Large intestine (tissue), 3 donors: Measurements from ENCODE around the gene PLLP. TPM values are rescaled to one million over a fixed set of nuclear protein-coding genes. Genes with fewer than 3 reads are reported as not detected.
"Not testable (repeated sequence)": the region's sequence is repeated elsewhere in the genome, so short reads cannot be mapped to it uniquely, and the experiment has no call there.

Experiments
- DNase-seq, 2 donors: peaks; one replicate each; pipeline versions ENCODE4 v3.0.0 to v3.0.0-alpha.2; 2013
- H3K27ac ChIP-seq: one replicate; pipeline ENCODE4 v1.5.1; 2013; ENCODE audit warnings: low read length
- H3K27me3 ChIP-seq: 2 replicates; pipeline ENCODE4 v1.6.1; 2013; ENCODE audit warnings: low read length; ENCODE audit not compliant: control insufficient read depth, insufficient read depth
- H3K36me3 ChIP-seq: 2 replicates; pipeline ENCODE4 v1.6.1; 2013; ENCODE audit warnings: low read length; ENCODE audit not compliant: control insufficient read depth, insufficient read depth
- H3K4me1 ChIP-seq: one replicate; pipeline ENCODE4 v1.6.1; 2013; ENCODE audit warnings: low read length; ENCODE audit not compliant: control insufficient read depth, insufficient read depth
- H3K4me3 ChIP-seq: one replicate; pipeline ENCODE4 v1.5.1; 2013; ENCODE audit warnings: low read length
- H3K9me3 ChIP-seq: one replicate; pipeline ENCODE4 v1.6.1; 2013; ENCODE audit warnings: mild to moderate bottlenecking, low read depth, low read length, moderate library complexity; ENCODE audit not compliant: control insufficient read depth
- WGBS: methylation state at CpG from one replicate; pipeline ENCODE4 v1.1.5; 2013; ENCODE audit warnings: low lambda C conversion rate; ENCODE audit not compliant: insufficient coverage; 5-methylcytosine and 5-hydroxymethylcytosine counted together
- polyA plus RNA-seq: library from polyadenylated mRNA; unstranded; fragments of 120-200 nt; gene quantifications from one replicate; pipeline ENCODE4 v1.2.1, GENCODE V29; 2013

Gene PLLP
- polyA plus RNA-seq, 1 donor = 117 TPM

DNA sequence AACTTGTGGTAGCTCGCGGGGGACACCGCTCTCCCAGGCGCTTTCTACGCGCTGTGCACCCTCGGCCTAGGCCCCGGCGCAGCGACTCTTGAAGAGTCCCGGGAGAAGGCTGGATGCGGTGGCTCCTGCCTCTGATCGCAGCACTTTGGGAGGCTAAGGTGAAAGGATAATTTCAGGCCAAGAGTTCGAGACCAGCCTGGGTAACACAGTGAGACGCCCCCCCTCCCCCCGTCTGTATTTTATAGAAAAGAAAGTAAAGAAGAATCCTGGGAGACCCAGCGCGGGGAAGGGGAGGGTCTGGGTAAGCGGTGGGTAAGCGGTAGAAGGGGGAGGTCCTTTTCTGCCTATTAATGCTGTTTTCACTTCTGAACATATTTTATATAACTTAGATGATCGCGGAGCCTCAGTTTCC lies 486 bp upstream of the PLLP start:
- peak overlapping the region; percentile 86 for H3K4me3 ChIP-seq
- peaks cover 18% of the 10 kb centered on the region for H3K4me1 ChIP-seq

GRCh38 chr16:57283959-57284208 lies 588 bp downstream of the PLLP start:
- no peak for DNase-seq
- H3K4me3 ChIP-seq = peak overlapping the region; percentile 86
- H3K36me3 ChIP-seq = peaks cover 2% of the 10 kb centered on the region
- peaks cover 25% of the 10 kb centered on the region for H3K4me1 ChIP-seq
- H3K27me3 ChIP-seq = peaks cover 16% of the 10 kb centered on the region
- no CpG with 5 or more reads among the region's 14 CpGs for WGBS
- H3K9me3 ChIP-seq = peaks cover 2% of the 10 kb centered on the region
- H3K27ac ChIP-seq = peak overlapping the region; percentile 77

More for the DNA sequence above, 486 bp upstream of the PLLP start:
- Histone ChIP-seq H3K36me3 (no peaks in the 10 kb centered on the region), H3K27ac (peak overlapping the region; percentile 26), H3K27me3 (peaks cover 16% of the 10 kb centered on the region), H3K9me3 (peaks cover 2% of the 10 kb centered on the region)
- no peak for DNase-seq
- WGBS = 20% methylated on average over 1 of the region's 22 CpGs

GRCh38 chr16:57283214-57283958 lies 1.1 kb downstream of the PLLP start:
- Histone ChIP-seq H3K4me3 (peak overlapping the region; percentile 86), H3K27ac (peak overlapping the region; percentile 77), H3K4me1 (peaks cover 30% of the 10 kb centered on the region), H3K9me3 (peaks cover 2% of the 10 kb centered on the region), H3K27me3 (peaks cover 16% of the 10 kb centered on the region), H3K36me3 (peaks cover 5% of the 10 kb centered on the region)
- DNase-seq = peak; percentile 76 to 87
- 20% methylated on average over 1 of the region's 24 CpGs for WGBS

GRCh38 chr16:57282510-57283213 lies 1.8 kb downstream of the PLLP start:
- peak overlapping the region; percentile 86 for H3K4me3 ChIP-seq
- peak overlapping the region; percentile 77 for H3K27ac ChIP-seq
- peaks cover 5% of the 10 kb centered on the region for H3K36me3 ChIP-seq
- peaks cover 16% of the 10 kb centered on the region for H3K27me3 ChIP-seq
- 40% methylated on average over 1 of the region's 8 CpGs for WGBS
- peaks cover 2% of the 10 kb centered on the region for H3K9me3 ChIP-seq
- DNase-seq = no peak
- peaks cover 34% of the 10 kb centered on the region for H3K4me1 ChIP-seq

- Histone ChIP-seq H3K4me1 (peaks cover 42% of the 10 kb centered on the region), H3K27me3 (peaks cover 16% of the 10 kb centered on the region), H3K27ac (peak overlapping the region; percentile 77), H3K9me3 (peaks cover 2% of the 10 kb centered on the region), H3K4me3 (peak overlapping the region; percentile 86), H3K36me3 (peaks cover 5% of the 10 kb centered on the region)
- WGBS = 100% methylated on average over 1 of the region's 3 CpGs
- DNase-seq = no peak
Observed at GRCh38 chr16:57281791-57282190, 2.7 kb downstream of the PLLP start.

DNA sequence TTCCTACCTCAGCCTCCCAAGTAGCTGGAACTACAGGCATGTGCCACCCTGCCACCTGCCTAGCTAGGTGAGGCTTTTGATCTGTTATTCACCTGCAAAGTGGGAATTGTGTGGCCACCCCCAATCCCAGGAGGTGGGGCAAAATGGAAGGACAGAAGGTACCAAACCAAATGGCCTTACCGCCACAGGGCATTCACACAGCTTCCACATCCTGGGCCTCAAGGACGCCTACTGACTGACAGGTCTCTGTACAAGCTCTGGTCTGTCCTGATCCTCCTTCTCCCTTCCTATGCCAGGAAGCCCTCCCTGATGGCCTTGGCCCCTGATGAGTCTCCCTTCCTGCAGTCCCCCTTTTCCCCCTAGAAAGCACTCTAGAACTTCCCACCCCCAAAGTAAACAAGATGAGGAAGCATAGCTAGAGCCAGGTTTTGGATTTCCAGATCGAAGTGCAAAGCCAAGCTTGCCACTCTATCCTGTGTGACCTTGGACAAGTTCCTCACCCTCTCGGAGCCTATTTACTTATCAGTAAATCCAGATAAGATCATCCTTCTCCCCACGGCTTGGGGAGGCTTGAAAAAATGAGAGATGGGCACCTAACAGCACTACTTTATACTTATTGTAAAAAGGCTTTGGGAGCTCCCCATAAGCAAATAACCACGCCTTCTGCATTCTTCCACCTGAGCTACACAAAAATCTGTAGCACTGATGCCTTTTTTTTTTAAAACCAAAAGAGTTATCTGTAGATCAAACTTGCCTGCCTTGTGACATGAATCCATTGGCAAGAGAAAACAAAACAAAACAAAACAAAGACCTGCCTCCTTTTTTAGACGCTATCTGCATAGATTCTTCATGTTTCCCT lies 4.5 kb downstream of the PLLP start:
- 42% methylated on average over 2 of the region's 7 CpGs for WGBS

GRCh38 chr16:57278494-57278893 lies 6.0 kb downstream of the PLLP start:
- peaks cover 48% of the 10 kb centered on the region for H3K4me1 ChIP-seq
- peak overlapping the region; percentile 22 for H3K27ac ChIP-seq
- H3K36me3 ChIP-seq = peaks cover 11% of the 10 kb centered on the region
- no peaks in the 10 kb centered on the region for H3K9me3 ChIP-seq
- DNase-seq = no peak
- no peak overlapping the region for H3K4me3 ChIP-seq
- no CpG with 5 or more reads among the region's 4 CpGs for WGBS
- H3K27me3 ChIP-seq = peaks cover 2% of the 10 kb centered on the region

More for the DNA sequence above, 4.5 kb downstream of the PLLP start:
- peaks cover 11% of the 10 kb centered on the region for H3K36me3 ChIP-seq
- DNase-seq = no peak
- H3K9me3 ChIP-seq = peaks cover 2% of the 10 kb centered on the region
- H3K27ac ChIP-seq = no peak overlapping the region
- H3K4me1 ChIP-seq = peaks cover 46% of the 10 kb centered on the region
- H3K27me3 ChIP-seq = peaks cover 14% of the 10 kb centered on the region
- no peak overlapping the region for H3K4me3 ChIP-seq

GRCh38 chr16:57277586-57277985 lies 6.9 kb downstream of the PLLP start:
- Histone ChIP-seq H3K36me3 (peaks cover 11% of the 10 kb centered on the region), H3K27me3 (no peaks in the 10 kb centered on the region), H3K4me3 (no peak overlapping the region), H3K4me1 (peaks cover 53% of the 10 kb centered on the region), H3K9me3 (no peaks in the 10 kb centered on the region), H3K27ac (peak overlapping the region; percentile 40)
- no peak for DNase-seq
- WGBS = no CpG with 5 or more reads among the region's 1 CpG

GRCh38 chr16:57276596-57276995 lies 7.9 kb downstream of the PLLP start:
- Histone ChIP-seq H3K36me3 (peaks cover 11% of the 10 kb centered on the region), H3K27me3 (no peaks in the 10 kb centered on the region), H3K27ac (peak overlapping the region; percentile 30), H3K4me1 (peaks cover 62% of the 10 kb centered on the region), H3K4me3 (no peak overlapping the region), H3K9me3 (no peaks in the 10 kb centered on the region)
- no CpG with 5 or more reads among the region's 5 CpGs for WGBS
- no peak for DNase-seq

GRCh38 chr16:57275946-57276345 lies 8.5 kb downstream of the PLLP start:
- not testable (repeated sequence) for H3K9me3 ChIP-seq, H3K4me3 ChIP-seq, H3K27me3 ChIP-seq, DNase-seq, H3K27ac ChIP-seq
- Histone ChIP-seq H3K36me3 (peaks cover 13% of the 10 kb centered on the region), H3K4me1 (peaks cover 64% of the 10 kb centered on the region)
- no CpG with 5 or more reads among the region's 5 CpGs for WGBS
